Measurements from ENCODE around the gene DPP10.
"Not testable (repeated sequence)": the region's sequence is repeated elsewhere in the genome, so short reads cannot be mapped to it uniquely, and the experiment has no call there.

Gene DPP10

GRCh38 chr2:114442510-114442909 is at the start of gene DPP10:
TSS of gene DPP10 (plus strand) at chr2:114442641.
- no peak for DNase-seq (ENCODE audit: low read depth, low spot score)

- no peak for DNase-seq (ENCODE audit: low read depth, low spot score)
These were observed 41.6 kb upstream of the DPP10 start for GRCh38 chr2:114400890-114401289.

- no peak for DNase-seq (ENCODE audit: low read depth, low spot score)
These were observed 37.0 kb upstream of the DPP10 start for GRCh38 chr2:114405247-114406116.

- DNase-seq (ENCODE audit: low read depth, low spot score) = no peak
These were observed 36.1 kb upstream of the DPP10 start for GRCh38 chr2:114406347-114406746.

- DNase-seq (ENCODE audit: low read depth, low spot score) = not testable (repeated sequence)
These were observed 35.1 kb upstream of the DPP10 start for GRCh38 chr2:114407353-114407752.

- no peak for DNase-seq (ENCODE audit: low read depth, low spot score)
These were observed 20.7 kb upstream of the DPP10 start for GRCh38 chr2:114421781-114422180.

GRCh38 chr2:114424699-114425098 is 17.7 kb upstream of the DPP10 start:
- no peak for DNase-seq (ENCODE audit: low read depth, low spot score)

GRCh38 chr2:114426756-114427155 is 15.7 kb upstream of the DPP10 start:
- no peak for DNase-seq (ENCODE audit: low read depth, low spot score)

- no peak for DNase-seq (ENCODE audit: low read depth, low spot score)
These were observed 6.1 kb upstream of the DPP10 start for GRCh38 chr2:114436329-114436728.

- DNase-seq (ENCODE audit: low read depth, low spot score) = no peak
These were observed 4.1 kb downstream of the DPP10 start for GRCh38 chr2:114446571-114446970.

- no peak for DNase-seq (ENCODE audit: low read depth, low spot score)
These were observed 8.2 kb downstream of the DPP10 start for GRCh38 chr2:114450639-114451038.

- no peak for DNase-seq (ENCODE audit: low read depth, low spot score)
These were observed 14.1 kb downstream of the DPP10 start for GRCh38 chr2:114456566-114456965.

GRCh38 chr2:114457956-114458355 is 15.5 kb downstream of the DPP10 start:
- DNase-seq (ENCODE audit: low read depth, low spot score) = no peak

GRCh38 chr2:114461116-114461515 is 18.7 kb downstream of the DPP10 start:
- DNase-seq (ENCODE audit: low read depth, low spot score) = no peak

GRCh38 chr2:114464961-114465706 is 22.7 kb downstream of the DPP10 start:
- DNase-seq (ENCODE audit: low read depth, low spot score) = no peak

- no peak for DNase-seq (ENCODE audit: low read depth, low spot score)
These were observed 25.9 kb downstream of the DPP10 start for GRCh38 chr2:114468343-114468742.

- no peak for DNase-seq (ENCODE audit: low read depth, low spot score)
These were observed 29.8 kb downstream of the DPP10 start for GRCh38 chr2:114472246-114472645.

- no peak for DNase-seq (ENCODE audit: low read depth, low spot score)
These were observed 30.3 kb downstream of the DPP10 start for GRCh38 chr2:114472726-114473125.

GRCh38 chr2:114488841-114489530 is 46.5 kb downstream of the DPP10 start:
- DNase-seq (ENCODE audit: low read depth, low spot score) = no peak

GRCh38 chr2:114495046-114495445 is 52.6 kb downstream of the DPP10 start:
- no peak for DNase-seq (ENCODE audit: low read depth, low spot score)

GRCh38 chr2:114496959-114497358 is 54.5 kb downstream of the DPP10 start:
- DNase-seq (ENCODE audit: low read depth, low spot score) = no peak

GRCh38 chr2:114499101-114499500 is 56.7 kb downstream of the DPP10 start:
- DNase-seq (ENCODE audit: low read depth, low spot score) = no peak

Measured in smooth muscle cell of the brain vasculature (primary cell).